ENCODE data around the gene INO80B. TPM values are rescaled to one million over a fixed set of nuclear protein-coding genes. Genes with fewer than 3 reads are reported as not detected.

The INO80B gene
- polyA plus RNA-seq, 1 of the 3 experiments (the other 2 are of a cell fraction) = 41.7 TPM

DNA sequence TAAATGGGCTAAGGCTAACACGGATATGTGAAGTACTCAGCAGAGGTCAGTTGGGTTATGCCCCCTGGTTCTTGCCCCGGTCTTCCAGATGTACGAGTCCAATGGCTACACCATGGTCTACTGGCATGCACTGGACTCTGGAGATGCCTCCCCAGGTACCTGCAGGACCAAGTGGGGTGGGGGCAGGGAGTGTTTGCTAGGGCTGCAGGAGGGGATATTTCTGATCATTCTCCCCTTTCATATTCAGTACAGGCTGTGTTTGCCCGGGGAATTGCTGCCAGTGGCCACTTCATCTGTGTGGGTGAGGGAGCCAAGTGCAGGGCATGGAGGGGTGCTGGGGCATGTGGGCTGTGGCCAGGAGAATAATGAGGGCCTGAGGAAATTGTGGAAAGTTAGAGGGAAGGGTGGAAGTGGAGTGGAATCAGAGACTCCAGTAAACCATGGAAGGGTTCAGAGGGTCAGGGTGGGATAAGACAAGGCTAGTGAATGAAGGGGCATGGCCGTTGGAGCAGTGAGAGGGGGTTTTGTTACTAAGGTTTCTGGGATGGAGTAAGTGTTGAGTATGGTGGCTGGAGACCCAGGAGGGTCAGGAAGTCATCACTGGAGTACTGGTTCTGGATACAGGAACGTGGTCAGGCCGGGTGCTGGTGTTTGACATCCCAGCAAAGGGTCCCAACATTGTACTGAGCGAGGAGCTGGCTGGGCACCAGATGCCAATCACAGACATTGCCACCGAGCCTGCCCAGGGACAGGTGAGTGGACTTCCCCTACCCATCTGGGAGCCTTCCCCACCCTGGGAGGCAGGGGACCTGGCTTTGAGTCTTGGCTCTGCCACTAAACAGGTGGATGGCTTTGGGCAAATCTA lies 31.4 kb upstream of the INO80B start (continued):
- TF ChIP-seq, protein P1, sequence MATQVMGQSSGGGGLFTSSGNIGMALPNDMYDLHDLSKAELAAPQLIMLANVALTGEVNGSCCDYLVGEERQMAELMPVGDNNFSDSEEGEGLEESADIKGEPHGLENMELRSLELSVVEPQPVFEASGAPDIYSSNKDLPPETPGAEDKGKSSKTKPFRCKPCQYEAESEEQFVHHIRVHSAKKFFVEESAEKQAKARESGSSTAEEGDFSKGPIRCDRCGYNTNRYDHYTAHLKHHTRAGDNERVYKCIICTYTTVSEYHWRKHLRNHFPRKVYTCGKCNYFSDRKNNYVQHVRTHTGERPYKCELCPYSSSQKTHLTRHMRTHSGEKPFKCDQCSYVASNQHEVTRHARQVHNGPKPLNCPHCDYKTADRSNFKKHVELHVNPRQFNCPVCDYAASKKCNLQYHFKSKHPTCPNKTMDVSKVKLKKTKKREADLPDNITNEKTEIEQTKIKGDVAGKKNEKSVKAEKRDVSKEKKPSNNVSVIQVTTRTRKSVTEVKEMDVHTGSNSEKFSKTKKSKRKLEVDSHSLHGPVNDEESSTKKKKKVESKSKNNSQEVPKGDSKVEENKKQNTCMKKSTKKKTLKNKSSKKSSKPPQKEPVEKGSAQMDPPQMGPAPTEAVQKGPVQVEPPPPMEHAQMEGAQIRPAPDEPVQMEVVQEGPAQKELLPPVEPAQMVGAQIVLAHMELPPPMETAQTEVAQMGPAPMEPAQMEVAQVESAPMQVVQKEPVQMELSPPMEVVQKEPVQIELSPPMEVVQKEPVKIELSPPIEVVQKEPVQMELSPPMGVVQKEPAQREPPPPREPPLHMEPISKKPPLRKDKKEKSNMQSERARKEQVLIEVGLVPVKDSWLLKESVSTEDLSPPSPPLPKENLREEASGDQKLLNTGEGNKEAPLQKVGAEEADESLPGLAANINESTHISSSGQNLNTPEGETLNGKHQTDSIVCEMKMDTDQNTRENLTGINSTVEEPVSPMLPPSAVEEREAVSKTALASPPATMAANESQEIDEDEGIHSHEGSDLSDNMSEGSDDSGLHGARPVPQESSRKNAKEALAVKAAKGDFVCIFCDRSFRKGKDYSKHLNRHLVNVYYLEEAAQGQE (IDR thresholded peaks at IDR 0.05; ENCODE audit: low read depth, low read length) = no peak
- TF ChIP-seq GABPA (IDR thresholded peaks at IDR 0.05; ENCODE audit: low read depth) = no peak
- no peak for TF ChIP-seq ELF1 (IDR thresholded peaks at IDR 0.05)

DNA sequence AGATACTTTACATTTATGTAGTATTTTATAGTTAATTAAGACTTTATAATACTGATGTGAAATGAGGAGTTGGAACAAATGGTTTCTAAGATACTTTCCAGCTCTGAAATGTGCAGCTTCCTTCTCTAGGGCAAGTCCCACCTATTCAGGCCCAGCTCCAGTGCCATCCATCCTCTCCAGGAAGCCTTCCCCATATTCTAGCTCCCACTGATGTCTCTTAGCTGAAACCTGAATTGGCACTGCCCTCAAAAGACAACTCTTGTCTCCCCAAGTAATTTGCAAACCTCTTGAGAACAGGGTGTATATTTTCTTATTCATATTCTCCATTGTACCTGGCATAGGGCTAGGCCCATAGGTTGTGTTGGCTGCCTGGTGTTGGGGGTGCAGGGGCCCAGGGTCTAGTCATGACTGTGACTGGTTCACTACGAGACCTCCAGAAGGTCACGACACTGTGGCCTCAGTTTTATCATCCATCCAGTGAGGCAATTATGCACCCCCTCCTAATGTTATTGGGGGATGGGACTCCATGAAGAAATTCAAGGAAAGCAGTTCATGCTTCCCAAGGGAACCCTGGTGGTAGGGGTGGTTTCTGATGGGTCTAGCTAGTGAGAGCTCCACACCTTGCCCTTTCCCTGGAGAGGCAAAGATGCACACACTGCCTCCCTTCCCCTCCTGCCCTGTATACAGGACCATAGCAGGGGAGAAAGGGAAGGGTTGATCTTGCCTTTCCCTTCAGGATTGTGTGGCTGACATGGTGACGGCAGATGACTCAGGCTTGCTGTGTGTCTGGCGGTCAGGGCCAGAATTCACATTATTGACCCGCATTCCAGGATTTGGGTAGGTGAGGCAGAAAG lies 30.5 kb upstream of the INO80B start:
- CTCF ChIA-PET = interaction anchor here (1.1 kb wide), 1 partner anchor 14 kb away, joined by 3 read pairs; no protein-coding TSS in a partner anchor
- POLR2A ChIA-PET = interaction anchor here (1.0 to 2.7 kb wide), 2 partner anchors 15 to 34 kb away, joined by 3 to 15 read pairs; partner anchors contain the start of gene WBP1
- Histone ChIP-seq H3K9me2 (no peaks in the 10 kb centered on the region), H3K27me3 (ENCODE audit: insufficient read depth) (no peaks in the 10 kb centered on the region), H3K9me3 (no peaks in the 10 kb centered on the region), H3K4me2 (no peak overlapping the region), H3K27ac (ENCODE audit: low read depth in 2 of 2, low read length in 1 of 2) (no peak overlapping the region), H3F3A (replicated peaks; ENCODE audit: insufficient read depth) (peaks cover 8% of the 10 kb centered on the region), H3K4me3 (ENCODE audit: low read depth in 2 of 2, low read length in 1 of 2) (no peak overlapping the region), H3K4me1 (ENCODE audit: control insufficient read depth in 1 of 2, insufficient read depth in 2 of 2, low read depth in 1 of 2, low read length in 1 of 2) (peaks cover 0 to 16% of the 10 kb centered on the region in 2 experiments; a peak in 1 of 4 replicates), H3K79me2 (ENCODE audit: insufficient read depth) (no peaks in the 10 kb centered on the region), H3K9ac (no peak overlapping the region), H4K20me1 (ENCODE audit: insufficient read depth) (no peaks in the 10 kb centered on the region), H2AFZ (ENCODE audit: low read depth) (no peak overlapping the region), H3K36me3 (replicated peaks in 1 of 2; ENCODE audit: control insufficient read depth in 1 of 2, insufficient read depth in 2 of 2, low read length in 1 of 2) (peaks cover 6 to 37% of the 10 kb centered on the region in 2 experiments)
- no peak; the same call in 1 of the 2 replicates for TF ChIP-seq POLR2AphosphoS5 (IDR thresholded peaks at IDR 0.05; ENCODE audit: low read depth, low read length)
- TF ChIP-seq JUND (IDR thresholded peaks at IDR 0.05) = 0 out of 2 replicates have a peak, but pooled peaks have one; percentile 3
- no peak for TF ChIP-seq RXRA (IDR thresholded peaks at IDR 0.05; ENCODE audit: borderline replicate concordance, low read depth)
- 88% methylated on average over 5 of the region's 5 CpGs for WGBS (ENCODE audit: low lambda C conversion rate)
- DNase-seq = no peak

DNA sequence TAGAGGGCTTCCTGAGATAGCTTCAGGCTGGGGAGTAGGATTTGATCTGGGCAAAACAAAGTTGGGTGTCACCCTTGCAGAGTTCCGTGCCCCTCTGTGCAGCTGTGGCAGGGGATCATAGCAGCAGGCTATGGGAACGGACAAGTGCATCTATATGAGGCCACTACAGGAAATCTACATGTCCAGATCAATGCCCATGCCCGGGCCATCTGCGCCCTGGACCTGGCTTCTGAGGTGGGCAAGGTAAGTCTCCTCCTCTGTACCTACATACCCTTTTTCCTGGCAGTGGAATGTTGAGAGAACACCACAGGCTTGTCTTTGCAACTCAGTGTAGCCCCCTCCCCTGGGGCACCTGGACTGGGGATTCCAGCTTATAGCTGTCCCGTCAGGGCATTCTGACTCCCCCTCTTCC lies 29.9 kb upstream of the INO80B start:
- Histone ChIP-seq H3K4me2 (no peak overlapping the region), H3K36me3 (replicated peaks in 1 of 2; ENCODE audit: control insufficient read depth in 1 of 2, insufficient read depth in 2 of 2, low read length in 1 of 2) (peaks cover 6 to 39% of the 10 kb centered on the region in 2 experiments), H3K27ac (ENCODE audit: low read depth in 2 of 2, low read length in 1 of 2) (no peak overlapping the region), H3K9me3 (no peaks in the 10 kb centered on the region), H2AFZ (ENCODE audit: low read depth) (no peak overlapping the region), H3K27me3 (ENCODE audit: insufficient read depth) (no peaks in the 10 kb centered on the region), H3K79me2 (ENCODE audit: insufficient read depth) (no peaks in the 10 kb centered on the region), H3F3A (replicated peaks; ENCODE audit: insufficient read depth) (peaks cover 8% of the 10 kb centered on the region), H3K4me1 (ENCODE audit: control insufficient read depth in 1 of 2, insufficient read depth in 2 of 2, low read depth in 1 of 2, low read length in 1 of 2) (peaks cover 0 to 16% of the 10 kb centered on the region in 2 experiments; a peak in 1 of 4 replicates), H4K20me1 (ENCODE audit: insufficient read depth) (no peaks in the 10 kb centered on the region), H3K9ac (no peak overlapping the region), H3K9me2 (no peaks in the 10 kb centered on the region), H3K4me3 (ENCODE audit: low read depth in 2 of 2, low read length in 1 of 2) (no peak overlapping the region)
- TF ChIP-seq RXRA (IDR thresholded peaks at IDR 0.05; ENCODE audit: borderline replicate concordance, low read depth) (no peak), TAF1 (IDR thresholded peaks at IDR 0.05; ENCODE audit: borderline replicate concordance, low read depth, low read length) (no peak), YY1 (IDR thresholded peaks at IDR 0.05; ENCODE audit: low read depth) (no peak), MEF2A (IDR thresholded peaks at IDR 0.05; ENCODE audit: borderline replicate concordance, low read depth) (no peak)
- ChIA-PET CTCF (no interaction called here), POLR2A (interaction anchor here (2.7 kb wide), 1 partner anchor 15 kb away, joined by 15 read pairs; no protein-coding TSS in a partner anchor)
- WGBS (ENCODE audit: low lambda C conversion rate) = 85% methylated on average over 2 of the region's 5 CpGs
- no peak for DNase-seq
